HG03521 (cell line): ENCODE results near the gene LECT2.

Source experiments
- ATAC-seq: cut with Tn5 transposase; IDR thresholded peaks from one replicate; pipeline ENCODE4 v1.9.1; 2021; ENCODE audit warnings: mild to moderate bottlenecking, moderate library complexity; ENCODE audit not compliant: unreplicated experiment

Gene LECT2

GRCh38 chr5:135941711-135942110, 13.1 kb downstream of the LECT2 start:
- no peak for ATAC-seq

GRCh38 chr5:135937245-135937911, 17.4 kb downstream of the LECT2 start:
- no peak for ATAC-seq

GRCh38 chr5:135934939-135935338, 19.8 kb downstream of the LECT2 start:
- ATAC-seq: no peak

- ATAC-seq: no peak
Measured at GRCh38 chr5:135930949-135931295, 23.9 kb downstream of the LECT2 start.

GRCh38 chr5:135930029-135930948, 24.5 kb downstream of the LECT2 start:
- no peak for ATAC-seq

GRCh38 chr5:135921388-135921787, 33.4 kb downstream of the LECT2 start:
- no peak for ATAC-seq

- no peak for ATAC-seq
Measured at GRCh38 chr5:135920199-135920598, 34.6 kb downstream of the LECT2 start.

- ATAC-seq: no peak
Measured at GRCh38 chr5:135916638-135917263, 38.0 kb downstream of the LECT2 start.

GRCh38 chr5:135915466-135916001, 39.2 kb downstream of the LECT2 start:
- no peak for ATAC-seq

- no peak for ATAC-seq
Measured at GRCh38 chr5:135913713-135914626, 40.8 kb downstream of the LECT2 start.

- no peak for ATAC-seq
Measured at GRCh38 chr5:135905144-135905543, 49.6 kb downstream of the LECT2 start.

GRCh38 chr5:135901633-135902032, 53.1 kb downstream of the LECT2 start:
- no peak for ATAC-seq

- ATAC-seq: no peak
Measured at GRCh38 chr5:135900276-135900675, 54.5 kb downstream of the LECT2 start.

GRCh38 chr5:135898651-135899050, 56.1 kb downstream of the LECT2 start:
- ATAC-seq: no peak
